ENCODE data around the gene A2M. TPM values are rescaled to one million over a fixed set of nuclear protein-coding genes. Genes with fewer than 3 reads are reported as not detected.

Gene A2M
- total RNA-seq, 4 donors from 2014 or later, result 66.2 to 136 (median 96.5) TPM

GRCh38 chr12:9127484-9127883, 11.8 kb upstream of the A2M start:
- Histone ChIP-seq H3K27ac (no peak overlapping the region), H3K9me3 (no peaks in the 10 kb centered on the region), H3K27me3 (no peaks in the 10 kb centered on the region), H3K4me3 (no peak overlapping the region), H3K4me1 (no peaks in the 10 kb centered on the region), H3K36me3 (no peaks in the 10 kb centered on the region)
- intact Hi-C loops (cut with DNase I; ENCODE audit: low total_unique reads), result no loop called here
- TF ChIP-seq POLR2AphosphoS5 (IDR thresholded peaks at IDR 0.05) (no peak), EP300 (IDR thresholded peaks at IDR 0.05; ENCODE audit: low read depth) (no peak), POLR2A (IDR thresholded peaks at IDR 0.05) (no peak), CTCF (IDR thresholded peaks at IDR 0.05) (no peak)
- no peak for DNase-seq
- 93% methylated on average over 21 of the region's 21 CpGs; no CpG with 5 or more reads in 1 of the 2 donors for WGBS, 2 donors (ENCODE audit: low coverage in 1 of 2)
- in situ Hi-C loops (cut with MboI; ENCODE audit: low pct_ligation_motif_present in 1 of 4, low pct_unique_long_range_greater_than_20kb in 1 of 4, low sequenced_read_pairs in 3 of 4), result no loop called here

GRCh38 chr12:9124383-9125031, 8.8 kb upstream of the A2M start:
- H3K36me3 ChIP-seq, result no peaks in the 10 kb centered on the region
- WGBS, 2 donors (ENCODE audit: low coverage in 1 of 2), result 88% methylated on average over 15 of the region's 16 CpGs; no CpG with 5 or more reads in 1 of the 2 donors
- H3K9me3 ChIP-seq, result no peaks in the 10 kb centered on the region
- no peak for DNase-seq
- no peak for TF ChIP-seq CTCF (IDR thresholded peaks at IDR 0.05)
- TF ChIP-seq POLR2A (IDR thresholded peaks at IDR 0.05), result no peak
- no peak for TF ChIP-seq EP300 (IDR thresholded peaks at IDR 0.05; ENCODE audit: low read depth)
- TF ChIP-seq POLR2AphosphoS5 (IDR thresholded peaks at IDR 0.05), result no peak
- H3K27me3 ChIP-seq, result no peaks in the 10 kb centered on the region
- in situ Hi-C loops (cut with MboI; ENCODE audit: low pct_ligation_motif_present in 1 of 4, low pct_unique_long_range_greater_than_20kb in 1 of 4, low sequenced_read_pairs in 3 of 4), result no loop called here
- peak overlapping the region; percentile 11 to 54 (median 52) for H3K27ac ChIP-seq
- intact Hi-C loops (cut with DNase I; ENCODE audit: low total_unique reads), result no loop called here
- H3K4me3 ChIP-seq, result peak overlapping the region in 1 of 4 donors; percentile 12
- peaks cover 0 to 2% (median 0%) of the 10 kb centered on the region in 4 donors for H3K4me1 ChIP-seq

- no peak for DNase-seq
- 53 to 65% methylated on average over 4 to 10 of the region's 14 CpGs for WGBS, 2 donors (ENCODE audit: low coverage in 1 of 2)
- H3K4me3 ChIP-seq, result peak overlapping the region in 1 of 4 donors; percentile 17
These were observed 8.2 kb upstream of the A2M start for GRCh38 chr12:9123781-9124382.

More at GRCh38 chr12:9123781-9124382, 8.2 kb upstream of the A2M start:
- no peaks in the 10 kb centered on the region for H3K9me3 ChIP-seq
- TF ChIP-seq EP300 (IDR thresholded peaks at IDR 0.05; ENCODE audit: low read depth) (no peak), POLR2AphosphoS5 (IDR thresholded peaks at IDR 0.05) (no peak), CTCF (IDR thresholded peaks at IDR 0.05) (no peak), POLR2A (IDR thresholded peaks at IDR 0.05) (no peak)
- no peaks in the 10 kb centered on the region for H3K36me3 ChIP-seq
- intact Hi-C loops (cut with DNase I; ENCODE audit: low total_unique reads), result no loop called here
- no peaks in the 10 kb centered on the region for H3K27me3 ChIP-seq
- H3K4me1 ChIP-seq, result peaks cover 0 to 8% (median 0%) of the 10 kb centered on the region in 4 donors
- peak overlapping the region; percentile 11 to 54 (median 52) for H3K27ac ChIP-seq
- in situ Hi-C loops (cut with MboI; ENCODE audit: low pct_ligation_motif_present in 1 of 4, low pct_unique_long_range_greater_than_20kb in 1 of 4, low sequenced_read_pairs in 3 of 4), result no loop called here

Measured in transverse colon (tissue), 4 donors.